UCSD-AML1 (cell line): ENCODE results near the gene FBN1.

ENCODE experiments used
- DNase-seq: peaks from one replicate; lab custom pipeline; 2025; ENCODE audit not compliant: unreplicated experiment; lab: John Stamatoyannopoulos, UW

FBN1 gene

GRCh38 chr15:48380198-48380597 lies 265.3 kb downstream of the FBN1 start:
- no peak for DNase-seq

- no peak for DNase-seq
Observed at GRCh38 chr15:48375767-48376166, 269.7 kb downstream of the FBN1 start.

- DNase-seq: no peak
Observed at GRCh38 chr15:48374472-48374871, 271.0 kb downstream of the FBN1 start.

GRCh38 chr15:48373821-48374451 lies 271.6 kb downstream of the FBN1 start:
- no peak for DNase-seq

GRCh38 chr15:48371961-48372360 lies 273.5 kb downstream of the FBN1 start:
- DNase-seq: no peak

GRCh38 chr15:48371550-48371949 lies 274.0 kb downstream of the FBN1 start:
- DNase-seq: no peak

GRCh38 chr15:48370460-48370859 lies 275.0 kb downstream of the FBN1 start:
- DNase-seq: no peak

GRCh38 chr15:48367483-48367882 lies 278.0 kb downstream of the FBN1 start:
- DNase-seq: no peak

GRCh38 chr15:48366584-48367312 lies 278.8 kb downstream of the FBN1 start:
- DNase-seq: no peak

GRCh38 chr15:48365575-48365974 lies 279.9 kb downstream of the FBN1 start:
- no peak for DNase-seq

- DNase-seq: no peak
Observed at GRCh38 chr15:48363474-48363873, 282.0 kb downstream of the FBN1 start.

GRCh38 chr15:48361685-48362084 lies 283.8 kb downstream of the FBN1 start:
- DNase-seq: no peak

GRCh38 chr15:48360841-48361240 lies 284.7 kb downstream of the FBN1 start:
- no peak for DNase-seq
